Nephron progenitor cell (in vitro differentiated cells): ENCODE measurements around the gene EP300.

ENCODE experiments used
- DNase-seq: peaks from one replicate; pipeline ENCODE4 v3.0.0; 2021
- H3K27ac Mint-ChIP-seq: 2 replicates; pipeline ENCODE4 v1.8.0; 2021; ENCODE audit warnings: mild to moderate bottlenecking, moderate library complexity, mixed read lengths
- H3K27me3 Mint-ChIP-seq: 2 replicates; pipeline ENCODE4 v1.8.0; 2021; ENCODE audit warnings: mild to moderate bottlenecking, low read depth, mixed read lengths; ENCODE audit not compliant: poor library complexity
- H3K36me3 Mint-ChIP-seq: 2 replicates; pipeline ENCODE4 v1.8.0; 2021; ENCODE audit warnings: low read depth, mixed read lengths
- H3K4me1 Mint-ChIP-seq: 2 replicates; pipeline ENCODE4 v1.8.0; 2021; ENCODE audit warnings: mixed read lengths
- H3K4me3 Mint-ChIP-seq: 2 replicates; pipeline ENCODE4 v1.8.0; 2021; ENCODE audit warnings: mild to moderate bottlenecking, moderate library complexity, mixed read lengths
- H3K9me3 Mint-ChIP-seq: 2 replicates; pipeline ENCODE4 v1.8.0; 2021; ENCODE audit warnings: mild to moderate bottlenecking, moderate library complexity, mixed read lengths
- TF ChIP-seq, protein P1 (sequence below): fragments of 200-600 bp; sonication (generic); IDR thresholded peaks from 2 replicates; pipeline ENCODE4 v1.5.0; 2021; ENCODE audit warnings: antibody characterized with exemption

The EP300 gene

DNA sequence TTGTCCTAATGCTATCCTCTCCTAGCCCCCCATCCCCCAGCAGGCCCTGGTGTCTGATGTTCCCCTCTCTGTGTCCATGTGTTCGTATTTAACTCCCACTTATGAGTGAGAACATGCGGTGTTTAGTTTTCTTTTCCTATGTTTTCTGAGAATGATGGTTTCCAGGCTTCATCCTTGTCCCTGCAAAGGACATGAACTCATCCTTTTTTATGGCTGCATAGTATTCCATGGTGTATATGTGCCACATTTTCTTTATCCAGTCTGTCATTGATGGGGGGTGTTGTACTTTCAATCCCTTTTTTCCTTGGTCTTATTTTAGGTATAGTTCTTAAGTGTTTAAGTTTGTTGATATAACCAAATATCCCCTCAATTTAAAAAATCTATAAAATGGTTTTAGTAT lies 23.9 kb downstream of the EP300 start:
- TF ChIP-seq, protein P1, sequence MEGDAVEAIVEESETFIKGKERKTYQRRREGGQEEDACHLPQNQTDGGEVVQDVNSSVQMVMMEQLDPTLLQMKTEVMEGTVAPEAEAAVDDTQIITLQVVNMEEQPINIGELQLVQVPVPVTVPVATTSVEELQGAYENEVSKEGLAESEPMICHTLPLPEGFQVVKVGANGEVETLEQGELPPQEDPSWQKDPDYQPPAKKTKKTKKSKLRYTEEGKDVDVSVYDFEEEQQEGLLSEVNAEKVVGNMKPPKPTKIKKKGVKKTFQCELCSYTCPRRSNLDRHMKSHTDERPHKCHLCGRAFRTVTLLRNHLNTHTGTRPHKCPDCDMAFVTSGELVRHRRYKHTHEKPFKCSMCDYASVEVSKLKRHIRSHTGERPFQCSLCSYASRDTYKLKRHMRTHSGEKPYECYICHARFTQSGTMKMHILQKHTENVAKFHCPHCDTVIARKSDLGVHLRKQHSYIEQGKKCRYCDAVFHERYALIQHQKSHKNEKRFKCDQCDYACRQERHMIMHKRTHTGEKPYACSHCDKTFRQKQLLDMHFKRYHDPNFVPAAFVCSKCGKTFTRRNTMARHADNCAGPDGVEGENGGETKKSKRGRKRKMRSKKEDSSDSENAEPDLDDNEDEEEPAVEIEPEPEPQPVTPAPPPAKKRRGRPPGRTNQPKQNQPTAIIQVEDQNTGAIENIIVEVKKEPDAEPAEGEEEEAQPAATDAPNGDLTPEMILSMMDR, result no peak
- Mint-ChIP-seq H3K4me1 (peaks cover 4% of the 10 kb centered on the region), H3K27ac (no peak overlapping the region), H3K9me3 (peaks cover 8% of the 10 kb centered on the region), H3K27me3 (no peaks in the 10 kb centered on the region), H3K4me3 (no peak overlapping the region), H3K36me3 (peaks cover 87% of the 10 kb centered on the region)
- no peak for DNase-seq

DNA sequence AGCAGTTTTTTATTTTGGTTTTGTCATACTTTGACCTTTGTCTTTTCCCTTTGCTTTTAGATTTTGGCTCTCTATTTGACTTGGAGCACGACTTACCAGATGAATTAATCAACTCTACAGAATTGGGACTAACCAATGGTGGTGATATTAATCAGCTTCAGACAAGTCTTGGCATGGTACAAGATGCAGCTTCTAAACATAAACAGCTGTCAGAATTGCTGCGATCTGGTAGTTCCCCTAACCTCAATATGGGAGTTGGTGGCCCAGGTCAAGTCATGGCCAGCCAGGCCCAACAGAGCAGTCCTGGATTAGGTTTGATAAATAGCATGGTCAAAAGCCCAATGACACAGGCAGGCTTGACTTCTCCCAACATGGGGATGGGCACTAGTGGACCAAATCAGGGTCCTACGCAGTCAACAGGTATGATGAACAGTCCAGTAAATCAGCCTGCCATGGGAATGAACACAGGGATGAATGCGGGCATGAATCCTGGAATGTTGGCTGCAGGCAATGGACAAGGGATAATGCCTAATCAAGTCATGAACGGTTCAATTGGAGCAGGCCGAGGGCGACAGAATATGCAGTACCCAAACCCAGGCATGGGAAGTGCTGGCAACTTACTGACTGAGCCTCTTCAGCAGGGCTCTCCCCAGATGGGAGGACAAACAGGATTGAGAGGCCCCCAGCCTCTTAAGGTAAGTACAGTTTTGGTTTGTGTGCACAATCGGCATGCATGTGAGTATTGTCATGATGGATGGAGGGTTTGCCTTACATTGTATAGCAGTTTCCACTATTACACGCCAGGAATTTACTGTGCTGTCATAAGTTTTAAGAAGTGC lies 25.0 kb downstream of the EP300 start:
- TF ChIP-seq, protein P1, result no peak
- Mint-ChIP-seq H3K27me3 (no peaks in the 10 kb centered on the region), H3K4me1 (peaks cover 5% of the 10 kb centered on the region), H3K9me3 (peaks cover 8% of the 10 kb centered on the region), H3K27ac (no peak overlapping the region), H3K4me3 (no peak overlapping the region), H3K36me3 (peaks cover 87% of the 10 kb centered on the region)
- DNase-seq, result no peak

DNA sequence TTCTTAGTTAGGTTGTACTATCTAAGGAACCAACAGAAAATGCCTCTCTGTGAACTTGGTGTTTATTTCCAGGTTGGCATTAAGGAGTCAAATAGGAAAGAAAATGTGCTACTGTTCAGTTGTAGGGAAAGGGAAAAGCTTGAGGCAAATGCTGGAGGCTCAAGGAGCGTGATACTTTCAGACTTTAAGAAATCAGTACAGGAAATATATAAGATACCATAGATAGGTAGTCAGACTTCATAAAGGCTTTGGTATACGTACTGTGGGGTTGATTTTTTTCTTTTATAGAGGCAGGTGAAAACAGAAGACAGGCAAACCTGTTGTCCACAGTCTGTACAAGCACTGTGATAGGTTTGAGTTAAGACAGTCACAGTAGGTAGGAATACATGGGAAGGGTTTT lies 30.8 kb downstream of the EP300 start:
- H3K9me3 Mint-ChIP-seq, result no peaks in the 10 kb centered on the region
- DNase-seq, result no peak
- peaks cover 5% of the 10 kb centered on the region for H3K4me1 Mint-ChIP-seq
- peak overlapping the region; percentile 37 for H3K27ac Mint-ChIP-seq
- no peak overlapping the region for H3K4me3 Mint-ChIP-seq
- TF ChIP-seq, protein P1, result no peak
- no peaks in the 10 kb centered on the region for H3K27me3 Mint-ChIP-seq
- peaks cover 70% of the 10 kb centered on the region for H3K36me3 Mint-ChIP-seq

DNA sequence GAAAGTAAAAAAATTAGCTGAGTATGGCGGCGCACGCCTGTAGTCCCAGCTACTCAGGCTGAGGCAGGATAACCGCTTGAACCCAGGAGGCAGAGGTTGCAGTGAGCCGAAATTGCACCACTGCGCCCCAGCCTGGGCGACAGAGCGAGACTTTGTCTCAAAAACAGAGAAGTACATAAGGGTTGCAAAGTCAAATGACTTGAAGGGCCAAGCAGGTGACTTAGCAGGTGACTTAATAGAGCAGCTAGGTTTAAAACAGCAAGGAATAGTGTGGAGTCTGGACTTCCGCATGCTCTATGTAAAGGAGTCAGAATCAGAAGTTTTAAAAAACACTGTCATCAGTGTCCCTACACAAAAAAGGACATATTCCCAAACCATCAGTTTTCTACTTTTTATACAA lies 31.7 kb downstream of the EP300 start:
- TF ChIP-seq, protein P1, result no peak
- Mint-ChIP-seq H3K4me3 (no peak overlapping the region), H3K9me3 (no peaks in the 10 kb centered on the region), H3K27me3 (no peaks in the 10 kb centered on the region), H3K36me3 (peaks cover 67% of the 10 kb centered on the region), H3K4me1 (peaks cover 5% of the 10 kb centered on the region), H3K27ac (no peak overlapping the region)
- no peak for DNase-seq

DNA sequence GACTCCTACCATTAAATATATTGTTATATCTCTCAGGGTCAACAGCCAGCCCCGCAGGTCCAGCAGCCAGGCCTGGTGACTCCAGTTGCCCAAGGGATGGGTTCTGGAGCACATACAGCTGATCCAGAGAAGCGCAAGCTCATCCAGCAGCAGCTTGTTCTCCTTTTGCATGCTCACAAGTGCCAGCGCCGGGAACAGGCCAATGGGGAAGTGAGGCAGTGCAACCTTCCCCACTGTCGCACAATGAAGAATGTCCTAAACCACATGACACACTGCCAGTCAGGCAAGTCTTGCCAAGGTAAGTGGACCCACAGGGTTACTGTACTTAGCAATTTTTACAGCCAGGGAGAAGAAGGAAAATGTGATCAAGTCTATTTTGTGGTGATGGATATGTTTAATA lies 35.1 kb downstream of the EP300 start:
- Mint-ChIP-seq H3K36me3 (peaks cover 71% of the 10 kb centered on the region), H3K9me3 (no peaks in the 10 kb centered on the region)

More for the DNA sequence above, 35.1 kb downstream of the EP300 start:
- no peak for DNase-seq
- Mint-ChIP-seq H3K27ac (no peak overlapping the region), H3K27me3 (peaks cover 4% of the 10 kb centered on the region), H3K4me1 (no peaks in the 10 kb centered on the region), H3K4me3 (no peak overlapping the region)
- TF ChIP-seq, protein P1, result no peak
